ENCODE data around the gene THRAP3. TPM values are rescaled to one million over a fixed set of nuclear protein-coding genes. Genes with fewer than 3 reads are reported as not detected.
A peak's percentile ranks its signal among the peaks of the same experiment; 100 is the strongest.
"Not testable (repeated sequence)": the region's sequence is repeated elsewhere in the genome, so short reads cannot be mapped to it uniquely, and the experiment has no call there.

THRAP3 gene
- polyA plus RNA-seq, 1 experiment = 45.8 TPM

DNA sequence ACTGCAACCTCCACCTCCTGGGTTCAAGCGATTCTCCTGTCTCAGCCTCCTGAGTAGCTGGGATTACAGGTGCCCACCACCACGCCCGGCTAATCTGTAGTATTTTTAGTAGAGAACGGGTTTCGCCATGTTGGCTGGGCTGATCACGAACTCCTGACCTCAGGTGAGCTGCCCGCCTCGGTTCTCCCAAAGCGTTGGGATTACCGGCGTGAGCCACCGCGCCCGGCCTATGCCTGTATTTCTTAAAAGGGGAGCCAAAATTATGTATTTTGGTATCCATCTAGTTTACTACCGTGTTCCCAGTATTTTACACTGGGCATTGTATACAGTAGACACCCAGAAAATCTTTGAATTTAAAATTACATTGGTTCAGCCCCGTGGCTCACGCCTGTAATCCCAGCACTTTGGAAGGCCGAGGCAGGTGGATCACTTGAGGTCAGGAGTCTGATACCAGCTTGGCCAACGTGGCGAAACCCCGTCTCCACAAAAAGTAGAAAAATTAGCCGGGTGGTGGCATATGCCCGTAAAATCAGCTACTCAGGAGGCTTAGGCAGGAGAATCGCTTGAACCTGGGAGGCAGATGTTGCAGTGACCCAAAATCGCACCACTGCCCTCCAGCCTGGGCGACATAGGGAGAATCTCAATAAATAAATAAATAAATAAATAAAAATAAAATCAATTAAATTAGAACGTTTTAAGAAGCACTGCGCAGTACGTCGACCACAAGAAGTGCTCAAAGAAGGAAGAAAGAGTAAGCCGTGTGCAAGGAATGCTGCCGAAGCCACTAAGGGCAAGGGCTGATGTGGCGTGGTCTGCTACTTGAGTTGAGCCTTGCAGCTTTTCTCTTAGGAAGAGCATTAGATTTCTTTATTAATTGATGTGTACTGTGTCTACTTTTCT, 1.5 kb upstream of the THRAP3 start:
- ChIA-PET CTCF (interaction anchor here (1.3 to 2.9 kb wide), 5 partner anchors 35 to 125 kb away, joined by 3 to 18 read pairs (median 10); partner anchors contain the start of genes MAP7D1 and TRAPPC3), POLR2A (interaction anchor here (0.6 kb wide), 1 partner anchor 38 kb away, joined by 4 read pairs; no protein-coding TSS in a partner anchor)
- peak overlapping the region; percentile 61; the same call in 1 of the 2 replicates for H3K4me3 ChIP-seq (ENCODE audit: low read depth, low read length)
- TF ChIP-seq, protein P1, sequence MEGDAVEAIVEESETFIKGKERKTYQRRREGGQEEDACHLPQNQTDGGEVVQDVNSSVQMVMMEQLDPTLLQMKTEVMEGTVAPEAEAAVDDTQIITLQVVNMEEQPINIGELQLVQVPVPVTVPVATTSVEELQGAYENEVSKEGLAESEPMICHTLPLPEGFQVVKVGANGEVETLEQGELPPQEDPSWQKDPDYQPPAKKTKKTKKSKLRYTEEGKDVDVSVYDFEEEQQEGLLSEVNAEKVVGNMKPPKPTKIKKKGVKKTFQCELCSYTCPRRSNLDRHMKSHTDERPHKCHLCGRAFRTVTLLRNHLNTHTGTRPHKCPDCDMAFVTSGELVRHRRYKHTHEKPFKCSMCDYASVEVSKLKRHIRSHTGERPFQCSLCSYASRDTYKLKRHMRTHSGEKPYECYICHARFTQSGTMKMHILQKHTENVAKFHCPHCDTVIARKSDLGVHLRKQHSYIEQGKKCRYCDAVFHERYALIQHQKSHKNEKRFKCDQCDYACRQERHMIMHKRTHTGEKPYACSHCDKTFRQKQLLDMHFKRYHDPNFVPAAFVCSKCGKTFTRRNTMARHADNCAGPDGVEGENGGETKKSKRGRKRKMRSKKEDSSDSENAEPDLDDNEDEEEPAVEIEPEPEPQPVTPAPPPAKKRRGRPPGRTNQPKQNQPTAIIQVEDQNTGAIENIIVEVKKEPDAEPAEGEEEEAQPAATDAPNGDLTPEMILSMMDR (IDR thresholded peaks at IDR 0.05; ENCODE audit: insufficient read depth, low read depth, low read length) = no peak
- no peaks in the 10 kb centered on the region for H3K27me3 ChIP-seq (ENCODE audit: control insufficient read depth, insufficient read depth, low read length)
- no peak for DNase-seq (ENCODE audit: low read depth)
- peaks cover 2% of the 10 kb centered on the region; the same call in 1 of the 2 replicates for H3K36me3 ChIP-seq (ENCODE audit: control insufficient read depth, insufficient read depth, low read length)

DNA sequence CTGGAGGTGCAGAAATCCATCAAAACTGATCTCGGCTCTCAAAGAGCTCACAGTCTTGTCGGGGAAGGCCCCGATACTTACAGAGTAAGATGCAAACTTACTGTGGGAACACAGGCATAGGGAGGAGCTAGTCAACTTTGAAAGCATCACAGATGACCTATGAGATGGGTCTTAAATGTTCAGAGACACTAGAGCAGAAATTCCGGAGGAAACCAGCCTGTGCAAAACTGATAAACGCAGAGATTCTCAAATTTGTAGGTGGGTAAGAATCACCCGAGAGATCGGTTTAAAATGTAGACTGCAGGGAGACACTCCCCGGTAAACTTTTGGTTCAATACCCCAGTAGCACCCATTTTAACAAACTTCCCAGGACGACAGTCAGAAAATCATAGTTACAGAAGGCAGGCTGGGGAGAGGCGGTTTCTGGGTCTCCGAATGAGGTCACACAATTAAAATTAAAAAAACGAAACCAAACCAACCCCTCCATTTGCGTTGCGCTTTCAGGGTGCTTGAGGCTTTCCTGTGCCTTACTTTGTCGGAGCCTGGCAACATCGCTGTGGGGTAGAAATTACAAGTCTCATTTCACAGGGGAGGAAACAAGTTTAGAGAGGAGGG, 755 bp upstream of the THRAP3 start:
- H3K36me3 ChIP-seq (ENCODE audit: control insufficient read depth, insufficient read depth, low read length) = peaks cover 5% of the 10 kb centered on the region; the same call in 1 of the 2 replicates
- ChIA-PET POLR2A (interaction anchor here (1.5 kb wide), 1 partner anchor 74 kb away, joined by 7 read pairs; the partner anchor contains the start of gene TRAPPC3), CTCF (interaction anchor here (1.3 to 3.2 kb wide), 9 partner anchors 16 to 126 kb away, joined by 3 to 18 read pairs (median 10); partner anchors contain the start of genes MAP7D1 and TRAPPC3)
- TF ChIP-seq, protein P1 (IDR thresholded peaks at IDR 0.05; ENCODE audit: insufficient read depth, low read depth, low read length) = no peak
- peak overlapping the region; percentile 61 for H3K4me3 ChIP-seq (ENCODE audit: low read depth, low read length)
- no peaks in the 10 kb centered on the region for H3K27me3 ChIP-seq (ENCODE audit: control insufficient read depth, insufficient read depth, low read length)
- DNase-seq (ENCODE audit: low read depth) = no peak

DNA sequence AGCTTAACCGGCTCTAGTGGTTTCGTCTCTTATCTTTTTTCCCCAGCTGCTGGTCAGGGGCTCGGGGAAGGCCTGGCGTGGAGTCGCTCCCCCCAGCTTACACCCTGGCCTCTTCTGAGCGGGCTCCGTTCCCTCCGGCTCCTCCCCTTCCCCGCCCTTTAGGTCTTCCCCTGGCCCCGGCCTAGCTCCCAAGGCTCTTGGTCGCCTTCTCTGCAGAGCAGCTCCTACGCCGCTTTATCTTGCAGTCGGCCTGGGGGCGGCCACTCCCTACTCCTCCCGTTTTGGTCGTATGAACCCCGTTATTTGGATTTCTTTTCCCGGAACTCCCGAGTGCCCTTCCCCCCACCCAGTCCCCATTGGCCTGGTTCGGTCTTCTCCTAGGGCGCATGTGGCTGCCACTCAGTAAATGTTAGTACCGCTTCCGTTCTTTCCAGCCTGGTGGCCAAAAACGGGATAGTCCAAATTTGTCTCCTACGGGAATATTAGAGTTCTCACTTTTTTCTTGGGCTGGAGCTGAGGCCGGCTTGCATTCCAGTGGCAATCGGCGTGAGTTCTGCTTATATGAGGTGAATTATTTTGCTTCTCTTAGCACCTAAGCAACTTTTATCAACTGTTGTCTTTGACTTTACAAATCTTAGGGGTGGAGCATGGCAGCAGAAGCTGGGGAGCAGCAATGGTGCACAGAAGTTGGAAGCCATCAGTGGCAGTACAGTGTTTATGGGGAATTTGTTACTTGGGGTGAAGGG, 467 bp downstream of the THRAP3 start:
- TF ChIP-seq, protein P1 (IDR thresholded peaks at IDR 0.05; ENCODE audit: insufficient read depth, low read depth, low read length) = peak; percentile 53
- no peaks in the 10 kb centered on the region for H3K27me3 ChIP-seq (ENCODE audit: control insufficient read depth, insufficient read depth, low read length)
- CTCF ChIA-PET = interaction anchor here (0.7 to 3.2 kb wide), 18 partner anchors 12 to 127 kb away, joined by 3 to 18 read pairs (median 6); partner anchors contain the start of genes MAP7D1, SH3D21 and TRAPPC3
- H3K36me3 ChIP-seq (ENCODE audit: control insufficient read depth, insufficient read depth, low read length) = peaks cover 5% of the 10 kb centered on the region; the same call in 1 of the 2 replicates
- POLR2A ChIA-PET = interaction anchor here (0.6 to 1.5 kb wide), 2 partner anchors 12 to 75 kb away, joined by 7 read pairs; partner anchors contain the start of gene TRAPPC3
- H3K4me3 ChIP-seq (ENCODE audit: low read depth, low read length) = peak overlapping the region; percentile 85
- peak; percentile 59 for DNase-seq (ENCODE audit: low read depth)

DNA sequence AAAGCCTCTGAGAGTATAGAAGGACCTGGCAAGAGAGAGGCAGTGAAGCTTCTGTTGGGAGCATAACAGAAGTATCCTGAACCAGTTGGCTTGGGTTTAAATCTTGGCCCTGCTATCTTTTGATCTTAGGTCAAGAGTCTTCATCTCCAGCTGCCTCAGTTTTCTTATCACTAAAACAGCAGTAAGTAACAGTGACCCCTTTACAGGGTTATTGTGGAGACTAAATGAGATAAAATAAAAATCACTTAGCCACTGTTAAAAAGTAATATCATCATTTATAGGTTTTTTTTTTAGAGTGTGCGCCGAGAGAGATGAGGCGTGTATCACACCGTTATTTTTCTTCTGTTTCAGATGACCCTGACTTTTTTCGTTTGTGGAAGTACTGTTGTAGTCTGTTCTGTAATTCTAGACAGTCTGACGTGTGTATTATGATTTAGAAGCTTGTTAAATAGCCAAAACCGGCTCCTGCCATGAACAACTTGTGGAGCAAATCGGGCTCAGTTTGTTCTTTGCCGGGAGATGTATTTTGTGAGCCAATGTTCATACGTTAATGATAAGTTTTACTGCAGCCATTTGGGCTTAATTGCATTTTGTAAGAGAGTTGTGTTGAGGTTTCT, 1.1 kb downstream of the THRAP3 start:
- Histone ChIP-seq H3K4me3 (ENCODE audit: low read depth, low read length) (peak overlapping the region; percentile 85), H3K36me3 (ENCODE audit: control insufficient read depth, insufficient read depth, low read length) (peaks cover 5% of the 10 kb centered on the region; the same call in 1 of the 2 replicates), H3K27me3 (ENCODE audit: control insufficient read depth, insufficient read depth, low read length) (no peaks in the 10 kb centered on the region)
- DNase-seq (ENCODE audit: low read depth) = no peak
- TF ChIP-seq, protein P1 (IDR thresholded peaks at IDR 0.05; ENCODE audit: insufficient read depth, low read depth, low read length) = no peak
- CTCF ChIA-PET = interaction anchor here (0.8 to 3.2 kb wide), 13 partner anchors 11 to 128 kb away, joined by 3 to 18 read pairs (median 7); partner anchors contain the start of gene SH3D21
- POLR2A ChIA-PET = interaction anchor here (0.6 kb wide), 1 partner anchor 11 kb away, joined by 7 read pairs; no protein-coding TSS in a partner anchor

DNA sequence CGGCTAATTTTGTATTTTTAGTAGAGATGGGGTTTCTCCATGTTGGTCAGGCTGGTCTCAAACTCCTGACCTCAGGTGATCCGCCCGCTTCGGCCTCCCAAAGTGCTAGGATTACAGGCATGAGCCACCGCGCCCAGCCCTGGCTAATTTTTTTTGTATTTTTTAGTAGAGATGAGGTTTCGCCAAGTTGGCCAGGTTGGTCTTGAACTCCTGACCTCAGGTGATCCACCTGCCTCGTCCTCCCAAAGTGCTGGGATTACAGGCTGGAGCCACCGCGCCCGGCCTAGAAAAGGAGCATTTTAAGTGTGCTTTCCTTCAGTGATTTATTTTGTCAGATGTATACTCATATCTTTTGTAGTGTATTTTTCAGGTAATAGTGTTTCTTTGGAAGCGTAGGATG, 6.0 kb downstream of the THRAP3 start:
- not testable (repeated sequence) for H3K36me3 ChIP-seq (ENCODE audit: control insufficient read depth, insufficient read depth, low read length)

More for the DNA sequence above, 6.0 kb downstream of the THRAP3 start:
- H3K27me3 ChIP-seq (ENCODE audit: control insufficient read depth, insufficient read depth, low read length); CTCF ChIA-PET; DNase-seq (ENCODE audit: low read depth); POLR2A ChIA-PET; H3K4me3 ChIP-seq (ENCODE audit: low read depth, low read length): not testable (repeated sequence)

Measured in BJ (cell line).